ENCODE measurements around the gene CAMTA1. TPM values are rescaled to one million over a fixed set of nuclear protein-coding genes. Genes with fewer than 3 reads are reported as not detected.

CAMTA1 gene
- polyA plus RNA-seq, 1 donor from 2014 or later, result 162 TPM

DNA sequence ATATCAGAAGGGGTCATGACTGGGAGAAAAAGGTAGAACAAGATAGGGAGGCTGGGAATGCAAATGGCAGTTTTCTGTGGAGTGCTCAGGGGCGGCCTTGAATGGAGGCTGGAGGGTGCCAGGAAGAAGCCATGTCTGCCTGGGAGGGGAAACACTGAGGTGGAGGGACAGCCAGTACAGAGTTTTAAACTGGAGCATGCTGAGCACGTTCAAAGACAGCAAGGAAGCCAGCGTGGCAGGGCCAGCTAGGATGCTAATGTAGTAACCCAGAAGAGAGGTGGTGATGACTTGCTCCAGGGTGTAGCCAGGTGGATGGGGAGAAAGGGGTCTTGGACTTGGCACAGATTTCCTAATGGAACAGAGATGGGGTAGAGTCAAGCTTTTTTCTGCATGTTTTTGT is 540.0 kb downstream of the CAMTA1 start:
- Histone ChIP-seq H3K27me3 (ENCODE audit: insufficient read depth, low read depth, low read length) (no peaks in the 10 kb centered on the region), H3K4me2 (ENCODE audit: low read length) (no peak overlapping the region), H4K20me1 (ENCODE audit: insufficient read depth) (no peaks in the 10 kb centered on the region), H3F3A (ENCODE audit: insufficient read depth, low read length, poor library complexity, severe bottlenecking) (no peaks in the 10 kb centered on the region), H3K27ac (ENCODE audit: low read length) (no peak overlapping the region), H3K9ac (ENCODE audit: low read length) (no peak overlapping the region), H3K36me3 (ENCODE audit: insufficient read depth, low read length) (no peaks in the 10 kb centered on the region), H2AFZ (ENCODE audit: low read depth, low read length) (no peak overlapping the region), H3K4me3 (ENCODE audit: low read length) (no peak overlapping the region), H3K9me2 (ENCODE audit: insufficient read depth, low read length) (no peaks in the 10 kb centered on the region), H3K9me3 (ENCODE audit: low read length) (no peaks in the 10 kb centered on the region), H3K79me2 (replicated peaks; ENCODE audit: insufficient read depth, low read length) (no peaks in the 10 kb centered on the region)
- TF ChIP-seq TAF1 (IDR thresholded peaks at IDR 0.05; ENCODE audit: low read depth) (no peak), EP300 (conservative IDR thresholded peaks at IDR 0.05; ENCODE audit: poor library complexity, severe bottlenecking) (no peak), SMC3 (conservative IDR thresholded peaks at IDR 0.05; ENCODE audit: poor library complexity) (no peak), EZH2 (IDR thresholded peaks at IDR 0.05; ENCODE audit: borderline replicate concordance, insufficient read depth, low read length, poor library complexity, severe bottlenecking) (no peak), POLR2AphosphoS5 (IDR thresholded peaks at IDR 0.05) (no peak), MXI1 (conservative IDR thresholded peaks at IDR 0.05; ENCODE audit: poor library complexity, severe bottlenecking) (no peak), RAD21 (conservative IDR thresholded peaks at IDR 0.05) (no peak)
- TF ChIP-seq, protein P1, sequence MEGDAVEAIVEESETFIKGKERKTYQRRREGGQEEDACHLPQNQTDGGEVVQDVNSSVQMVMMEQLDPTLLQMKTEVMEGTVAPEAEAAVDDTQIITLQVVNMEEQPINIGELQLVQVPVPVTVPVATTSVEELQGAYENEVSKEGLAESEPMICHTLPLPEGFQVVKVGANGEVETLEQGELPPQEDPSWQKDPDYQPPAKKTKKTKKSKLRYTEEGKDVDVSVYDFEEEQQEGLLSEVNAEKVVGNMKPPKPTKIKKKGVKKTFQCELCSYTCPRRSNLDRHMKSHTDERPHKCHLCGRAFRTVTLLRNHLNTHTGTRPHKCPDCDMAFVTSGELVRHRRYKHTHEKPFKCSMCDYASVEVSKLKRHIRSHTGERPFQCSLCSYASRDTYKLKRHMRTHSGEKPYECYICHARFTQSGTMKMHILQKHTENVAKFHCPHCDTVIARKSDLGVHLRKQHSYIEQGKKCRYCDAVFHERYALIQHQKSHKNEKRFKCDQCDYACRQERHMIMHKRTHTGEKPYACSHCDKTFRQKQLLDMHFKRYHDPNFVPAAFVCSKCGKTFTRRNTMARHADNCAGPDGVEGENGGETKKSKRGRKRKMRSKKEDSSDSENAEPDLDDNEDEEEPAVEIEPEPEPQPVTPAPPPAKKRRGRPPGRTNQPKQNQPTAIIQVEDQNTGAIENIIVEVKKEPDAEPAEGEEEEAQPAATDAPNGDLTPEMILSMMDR (IDR thresholded peaks at IDR 0.05; ENCODE audit: poor library complexity, severe bottlenecking), result no peak
- TF ChIP-seq, protein P2, sequence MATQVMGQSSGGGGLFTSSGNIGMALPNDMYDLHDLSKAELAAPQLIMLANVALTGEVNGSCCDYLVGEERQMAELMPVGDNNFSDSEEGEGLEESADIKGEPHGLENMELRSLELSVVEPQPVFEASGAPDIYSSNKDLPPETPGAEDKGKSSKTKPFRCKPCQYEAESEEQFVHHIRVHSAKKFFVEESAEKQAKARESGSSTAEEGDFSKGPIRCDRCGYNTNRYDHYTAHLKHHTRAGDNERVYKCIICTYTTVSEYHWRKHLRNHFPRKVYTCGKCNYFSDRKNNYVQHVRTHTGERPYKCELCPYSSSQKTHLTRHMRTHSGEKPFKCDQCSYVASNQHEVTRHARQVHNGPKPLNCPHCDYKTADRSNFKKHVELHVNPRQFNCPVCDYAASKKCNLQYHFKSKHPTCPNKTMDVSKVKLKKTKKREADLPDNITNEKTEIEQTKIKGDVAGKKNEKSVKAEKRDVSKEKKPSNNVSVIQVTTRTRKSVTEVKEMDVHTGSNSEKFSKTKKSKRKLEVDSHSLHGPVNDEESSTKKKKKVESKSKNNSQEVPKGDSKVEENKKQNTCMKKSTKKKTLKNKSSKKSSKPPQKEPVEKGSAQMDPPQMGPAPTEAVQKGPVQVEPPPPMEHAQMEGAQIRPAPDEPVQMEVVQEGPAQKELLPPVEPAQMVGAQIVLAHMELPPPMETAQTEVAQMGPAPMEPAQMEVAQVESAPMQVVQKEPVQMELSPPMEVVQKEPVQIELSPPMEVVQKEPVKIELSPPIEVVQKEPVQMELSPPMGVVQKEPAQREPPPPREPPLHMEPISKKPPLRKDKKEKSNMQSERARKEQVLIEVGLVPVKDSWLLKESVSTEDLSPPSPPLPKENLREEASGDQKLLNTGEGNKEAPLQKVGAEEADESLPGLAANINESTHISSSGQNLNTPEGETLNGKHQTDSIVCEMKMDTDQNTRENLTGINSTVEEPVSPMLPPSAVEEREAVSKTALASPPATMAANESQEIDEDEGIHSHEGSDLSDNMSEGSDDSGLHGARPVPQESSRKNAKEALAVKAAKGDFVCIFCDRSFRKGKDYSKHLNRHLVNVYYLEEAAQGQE (IDR thresholded peaks at IDR 0.05; ENCODE audit: borderline replicate concordance), result no peak

DNA sequence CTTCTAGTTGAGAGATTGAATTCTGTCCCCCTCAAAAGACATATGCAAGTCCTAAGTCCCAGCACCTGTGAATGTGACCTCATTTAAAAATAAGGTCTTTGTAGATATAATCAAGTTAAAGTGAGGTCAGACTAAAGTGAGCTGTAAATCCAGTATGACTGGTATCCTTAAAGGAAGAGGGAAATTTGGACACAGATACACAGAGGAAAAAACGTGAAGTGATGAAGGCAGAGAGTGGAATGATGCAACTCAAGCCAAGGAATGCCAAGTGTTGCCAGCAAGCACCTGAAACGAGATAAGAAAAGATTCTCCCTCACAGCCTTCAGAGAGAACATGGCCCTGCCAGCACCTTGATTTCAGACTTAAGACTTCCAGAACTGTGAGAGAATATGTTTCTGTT is 541.1 kb downstream of the CAMTA1 start:
- Histone ChIP-seq H2AFZ (ENCODE audit: low read depth, low read length) (no peak overlapping the region), H3K27me3 (ENCODE audit: insufficient read depth, low read depth, low read length) (no peaks in the 10 kb centered on the region), H3K27ac (ENCODE audit: low read length) (no peak overlapping the region), H3K4me2 (ENCODE audit: low read length) (no peak overlapping the region), H3K36me3 (ENCODE audit: insufficient read depth, low read length) (no peaks in the 10 kb centered on the region), H3K9me3 (ENCODE audit: low read length) (no peaks in the 10 kb centered on the region), H3K9me2 (ENCODE audit: insufficient read depth, low read length) (no peaks in the 10 kb centered on the region), H3K4me3 (ENCODE audit: low read length) (no peak overlapping the region), H3K9ac (ENCODE audit: low read length) (no peak overlapping the region), H3F3A (ENCODE audit: insufficient read depth, low read length, poor library complexity, severe bottlenecking) (no peaks in the 10 kb centered on the region), H4K20me1 (ENCODE audit: insufficient read depth) (no peaks in the 10 kb centered on the region), H3K79me2 (replicated peaks; ENCODE audit: insufficient read depth, low read length) (no peaks in the 10 kb centered on the region)
- TF ChIP-seq, protein P1 (IDR thresholded peaks at IDR 0.05; ENCODE audit: poor library complexity, severe bottlenecking), result no peak
- TF ChIP-seq TAF1 (IDR thresholded peaks at IDR 0.05; ENCODE audit: low read depth), result no peak
- TF ChIP-seq POLR2AphosphoS5 (IDR thresholded peaks at IDR 0.05), result no peak
- TF ChIP-seq RAD21 (conservative IDR thresholded peaks at IDR 0.05), result no peak
- TF ChIP-seq SMC3 (conservative IDR thresholded peaks at IDR 0.05; ENCODE audit: poor library complexity), result no peak
- TF ChIP-seq, protein P2 (IDR thresholded peaks at IDR 0.05; ENCODE audit: borderline replicate concordance), result no peak
- no peak for TF ChIP-seq MXI1 (conservative IDR thresholded peaks at IDR 0.05; ENCODE audit: poor library complexity, severe bottlenecking)
- TF ChIP-seq EP300 (conservative IDR thresholded peaks at IDR 0.05; ENCODE audit: poor library complexity, severe bottlenecking), result no peak

Measured in neural cell (in vitro differentiated cells).